GM18951 (cell line): ENCODE results near the gene TFDP3.

Experiments
- POLR2A ChIP-seq: IDR thresholded peaks from 4 replicates; pipeline ENCODE4 v1.6.1; 2011; ENCODE audit warnings: mild to moderate bottlenecking; ENCODE audit not compliant: insufficient read length, insufficient read depth; ENCODE audit errors: extremely low read depth
- in situ Hi-C: fragments of 300-500 bp; cut with MboI; formaldehyde crosslinking; loops from one replicate; pipeline ENCODE4 v1.12.0; 2022; ENCODE audit warnings: low sequenced_read_pairs, mixed read lengths, inconsistent platforms; ENCODE audit not compliant: unreplicated experiment

Gene TFDP3

GRCh38 chrX:133215747-133216146 lies 2.4 kb downstream of the TFDP3 start:
- TF ChIP-seq POLR2A = no peak
- in situ Hi-C loops = no loop called here

GRCh38 chrX:133215017-133215416 lies 3.1 kb downstream of the TFDP3 start:
- in situ Hi-C loops = no loop called here
- TF ChIP-seq POLR2A = no peak

- TF ChIP-seq POLR2A = no peak
- in situ Hi-C loops = no loop called here
These were observed 3.9 kb downstream of the TFDP3 start for GRCh38 chrX:133214301-133214700.

- TF ChIP-seq POLR2A = no peak
- in situ Hi-C loops = no loop called here
These were observed 5.0 kb downstream of the TFDP3 start for GRCh38 chrX:133213117-133213516.

- no peak for TF ChIP-seq POLR2A
- in situ Hi-C loops = no loop called here
These were observed 10.4 kb downstream of the TFDP3 start for GRCh38 chrX:133207751-133208150.

- TF ChIP-seq POLR2A = no peak
- in situ Hi-C loops = no loop called here
These were observed 26.5 kb downstream of the TFDP3 start for GRCh38 chrX:133191739-133192039.

- TF ChIP-seq POLR2A = no peak
- in situ Hi-C loops = no loop called here
These were observed 27.0 kb downstream of the TFDP3 start for GRCh38 chrX:133190877-133191738.

- in situ Hi-C loops = no loop called here
- TF ChIP-seq POLR2A = no peak
These were observed 29.0 kb downstream of the TFDP3 start for GRCh38 chrX:133189195-133189594.

GRCh38 chrX:133188631-133189030 lies 29.5 kb downstream of the TFDP3 start:
- in situ Hi-C loops = no loop called here
- TF ChIP-seq POLR2A = no peak

- in situ Hi-C loops = no loop called here
- no peak for TF ChIP-seq POLR2A
These were observed 32.2 kb downstream of the TFDP3 start for GRCh38 chrX:133185938-133186337.

- in situ Hi-C loops = no loop called here
- no peak for TF ChIP-seq POLR2A
These were observed 33.0 kb downstream of the TFDP3 start for GRCh38 chrX:133185119-133185518.

GRCh38 chrX:133183806-133184205 lies 34.3 kb downstream of the TFDP3 start:
- no peak for TF ChIP-seq POLR2A
- in situ Hi-C loops = no loop called here

GRCh38 chrX:133179500-133179899 lies 38.7 kb downstream of the TFDP3 start:
- in situ Hi-C loops = no loop called here
- no peak for TF ChIP-seq POLR2A

GRCh38 chrX:133177202-133177601 lies 41.0 kb downstream of the TFDP3 start:
- no peak for TF ChIP-seq POLR2A
- in situ Hi-C loops = no loop called here
